GM19395 (cell line): ENCODE data around the gene LRP2.
"Not testable (repeated sequence)": the region's sequence is repeated elsewhere in the genome, so short reads cannot be mapped to it uniquely, and the experiment has no call there.

Source experiments
- ATAC-seq: cut with Tn5 transposase; IDR thresholded peaks from one replicate; pipeline ENCODE4 v1.9.1; 2021; ENCODE audit warnings: mild to moderate bottlenecking, moderate library complexity; ENCODE audit not compliant: unreplicated experiment

The LRP2 gene

GRCh38 chr2:169348321-169349024, 13.9 kb downstream of the LRP2 start:
- ATAC-seq, result no peak

GRCh38 chr2:169345486-169346437, 16.6 kb downstream of the LRP2 start:
- ATAC-seq, result no peak

- ATAC-seq, result no peak
Observed at GRCh38 chr2:169344736-169345485, 17.4 kb downstream of the LRP2 start.

- ATAC-seq, result no peak
Observed at GRCh38 chr2:169343202-169343601, 19.1 kb downstream of the LRP2 start.

- no peak for ATAC-seq
Observed at GRCh38 chr2:169339657-169340056, 22.7 kb downstream of the LRP2 start.

- ATAC-seq, result no peak
Observed at GRCh38 chr2:169336695-169337094, 25.6 kb downstream of the LRP2 start.

- no peak for ATAC-seq
Observed at GRCh38 chr2:169330555-169331198, 31.7 kb downstream of the LRP2 start.

GRCh38 chr2:169329688-169330554, 32.4 kb downstream of the LRP2 start:
- no peak for ATAC-seq

- no peak for ATAC-seq
Observed at GRCh38 chr2:169328785-169329184, 33.5 kb downstream of the LRP2 start.

- not testable (repeated sequence) for ATAC-seq
Observed at GRCh38 chr2:169327837-169328236, 34.5 kb downstream of the LRP2 start.

GRCh38 chr2:169325886-169326285, 36.4 kb downstream of the LRP2 start:
- ATAC-seq, result not testable (repeated sequence)

- no peak for ATAC-seq
Observed at GRCh38 chr2:169324581-169325260, 37.6 kb downstream of the LRP2 start.

- ATAC-seq, result no peak
Observed at GRCh38 chr2:169323841-169324240, 38.5 kb downstream of the LRP2 start.

GRCh38 chr2:169320561-169320960, 41.8 kb downstream of the LRP2 start:
- no peak for ATAC-seq

- ATAC-seq, result no peak
Observed at GRCh38 chr2:169315357-169315756, 47.0 kb downstream of the LRP2 start.

- ATAC-seq, result not testable (repeated sequence)
Observed at GRCh38 chr2:169308349-169308748, 54.0 kb downstream of the LRP2 start.

- ATAC-seq, result not testable (repeated sequence)
Observed at GRCh38 chr2:169304689-169305088, 57.6 kb downstream of the LRP2 start.

GRCh38 chr2:169303579-169304305, 58.6 kb downstream of the LRP2 start:
- no peak for ATAC-seq

GRCh38 chr2:169302364-169302763, 60.0 kb downstream of the LRP2 start:
- ATAC-seq, result no peak
